Endothelial cell of umbilical vein (primary cell): Measurements from ENCODE around the gene ZBTB18. TPM values are rescaled to one million over a fixed set of nuclear protein-coding genes. Genes with fewer than 3 reads are reported as not detected.

ENCODE experiments used
- BruUV-seq: library from RNA; stranded (reverse); fragments of 400-500 nt; replicated peaks from 2 replicates; lab custom pipeline; 2021; lab: Mats Ljungman, UMichigan
- CTCF ChIA-PET: fragments of 300-600, 350-600 bp; sonication (Branson Sonifier 250); formaldehyde crosslinking; loops from one replicate; lab custom pipeline; 2021; ENCODE audit warnings: antibody characterized with exemption, inconsistent platforms; lab: Charles Lee
- POLR2A ChIA-PET: fragments of 300-600, 350-600 bp; sonication (Branson Sonifier 250); formaldehyde crosslinking; loops from one replicate; lab custom pipeline; 2021; ENCODE audit warnings: antibody characterized with exemption, inconsistent platforms; lab: Charles Lee
- DNase-seq: peaks from one replicate; pipeline ENCODE4 v3.0.0-alpha.2; 2011; ENCODE audit warnings: low read depth, low spot score
- FAIRE-seq: peaks from 2 replicates; lab custom pipeline; 2011; peaks lifted over from hg19 to GRCh38; lab: Jason Lieb, UNC
- H2AFZ ChIP-seq: 2 replicates; pipeline ENCODE4 v1.6.0; 2012; ENCODE audit warnings: low read depth, low read length, control low read depth, inconsistent platforms
- H3K27ac ChIP-seq: 2 replicates; pipeline ENCODE4 v1.5.1; 2011; ENCODE audit warnings: low read depth, mild to moderate bottlenecking, control low read depth, low read length, moderate library complexity; ENCODE audit not compliant: insufficient read depth
- H3K27me3 ChIP-seq, 2 experiments: 2 replicates each; pipeline versions ENCODE4 v1.6.0 to v1.6.1; 2011; ENCODE audit warnings: low read length in 2 of 2, mixed read lengths in 1 of 2; ENCODE audit not compliant: control insufficient read depth in 2 of 2, insufficient read depth in 2 of 2
- H3K36me3 ChIP-seq, 2 experiments: 2 replicates in 1 of 2; 3 replicates in 1 of 2; pipeline ENCODE4 v1.5.1; 2011; ENCODE audit warnings: low read length in 2 of 2, mild to moderate bottlenecking in 1 of 2, moderate library complexity in 1 of 2; ENCODE audit not compliant: control insufficient read depth in 2 of 2, insufficient read depth in 2 of 2; ENCODE audit errors: extremely low read depth in 1 of 2
- H3K4me1 ChIP-seq: 3 replicates; pipeline ENCODE4 v1.5.1; 2011; ENCODE audit warnings: mild to moderate bottlenecking, low read length; ENCODE audit not compliant: control insufficient read depth, insufficient read depth; ENCODE audit errors: extremely low read depth
- H3K4me2 ChIP-seq: 2 replicates; pipeline ENCODE4 v1.6.1; 2011; ENCODE audit warnings: low read length, control low read depth, mixed read lengths; ENCODE audit not compliant: insufficient read depth
- H3K4me3 ChIP-seq, 3 experiments: fragments of 200-600 bp in 1 of 3; sonication (generic), shearing (Covaris generic) in 1 of 3; replicated peaks in 1 of 3; 2 replicates each; pipeline ENCODE4 v1.5.1; 2011 to 2016; ENCODE audit warnings: control low read depth in 3 of 3, low read length in 3 of 3, mild to moderate bottlenecking in 2 of 3, inconsistent platforms in 1 of 3, low read depth in 1 of 3, moderate library complexity in 1 of 3; ENCODE audit not compliant: insufficient read depth in 1 of 3
- H3K79me2 ChIP-seq: 2 replicates; pipeline ENCODE4 v1.6.0; 2012; ENCODE audit warnings: low read length, inconsistent platforms; ENCODE audit not compliant: control insufficient read depth, insufficient read depth
- H3K9ac ChIP-seq: replicated peaks from 2 replicates; pipeline ENCODE3; 2011; ENCODE audit warnings: low read length, control low read depth; ENCODE audit not compliant: insufficient read depth; ENCODE audit errors: extremely low read depth
- H3K9me1 ChIP-seq: replicated peaks from 3 replicates; pipeline ENCODE4 v1.6.0; 2011; ENCODE audit warnings: mild to moderate bottlenecking, low read length; ENCODE audit not compliant: control insufficient read depth, insufficient read depth; ENCODE audit errors: extremely low read depth
- H3K9me3 ChIP-seq: replicated peaks from 2 replicates; pipeline ENCODE4 v1.5.1; 2012; ENCODE audit warnings: low read length, inconsistent platforms; ENCODE audit not compliant: control insufficient read depth, insufficient read depth
- H4K20me1 ChIP-seq: replicated peaks from 2 replicates; pipeline ENCODE3; 2011; ENCODE audit warnings: mild to moderate bottlenecking, low read length; ENCODE audit not compliant: control insufficient read depth, insufficient read depth; ENCODE audit errors: extremely low read depth
- EZH2 ChIP-seq: IDR thresholded peaks from 2 replicates; pipeline ENCODE4 v1.6.1; 2012; ENCODE audit warnings: borderline replicate concordance, low read depth, mild to moderate bottlenecking, moderate library complexity, low read length, inconsistent platforms; ENCODE audit not compliant: severe bottlenecking
- FOS ChIP-seq: IDR thresholded peaks from 2 replicates; pipeline ENCODE4 v1.6.1; 2011; ENCODE audit warnings: mild to moderate bottlenecking, low read length, moderate library complexity, borderline replicate concordance; ENCODE audit not compliant: insufficient read depth
- GATA2 ChIP-seq: IDR thresholded peaks from 2 replicates; pipeline ENCODE4 v1.7.0; 2011; ENCODE audit warnings: low read depth, mild to moderate bottlenecking, moderate library complexity, mixed read lengths, low read length; ENCODE audit not compliant: insufficient read length, insufficient read depth
- JUN ChIP-seq: IDR thresholded peaks from 2 replicates; pipeline ENCODE4 v1.6.1; 2011; ENCODE audit warnings: borderline replicate concordance, low read depth; ENCODE audit not compliant: insufficient read length, insufficient read depth
- MYC ChIP-seq: IDR thresholded peaks from one replicate; pipeline ENCODE4 v1.6.1; 2011; ENCODE audit warnings: mild to moderate bottlenecking, low read depth, low read length
- POLR2A ChIP-seq: IDR thresholded peaks from 2 replicates; pipeline ENCODE4 v1.6.1; 2012; ENCODE audit warnings: low read depth, mild to moderate bottlenecking, control low read depth, low read length
- POLR2AphosphoS5 ChIP-seq: IDR thresholded peaks from 2 replicates; pipeline ENCODE4 v1.6.1; 2012; ENCODE audit warnings: low read depth, mild to moderate bottlenecking, control low read depth, low read length, moderate library complexity; ENCODE audit not compliant: insufficient read depth
- dilution Hi-C: fragments of 300-500 bp; cut with MboI; formaldehyde crosslinking; loops from one replicate; pipeline ENCODE4 v1.15.0; 2019; ENCODE audit warnings: low sequenced_read_pairs; ENCODE audit not compliant: extremely low pct_ligation_motif_present
- intact Hi-C: fragments of 100-400 bp; cut with micrococcal nuclease; formaldehyde crosslinking; loops from one replicate; pipeline ENCODE4 v1.10.0; 2022
- polyA plus RNA-seq, 4 experiments: library from polyadenylated mRNA; depleted of rRNA in 3 of 4; stranded (reverse) in 3 of 4; unstranded in 1 of 4; fragments of >200 nt; gene quantifications; 2 replicates each; pipeline versions ENCODE4 v1.2.1 to v1.2.3, GENCODE V29; 2011 to 2012; ENCODE audit warnings: missing spikeins in 1 of 4
- total RNA-seq: library from RNA; stranded (reverse); gene quantifications from 2 replicates; pipeline ENCODE4 v1.2.3, GENCODE V29; 2021
- TF ChIP-seq, protein P1 (sequence below), 2 donors: IDR thresholded peaks; 1 replicate in 1 of 2; 2 replicates in 1 of 2; pipeline ENCODE4 v1.5.1; 2011; ENCODE audit warnings: low read length in 2 of 2, mild to moderate bottlenecking in 2 of 2, moderate library complexity in 2 of 2, control low read depth in 1 of 2, inconsistent platforms in 1 of 2, low read depth in 1 of 2; ENCODE audit not compliant: insufficient read depth in 1 of 2; ENCODE audit errors: extremely low read depth in 1 of 2
- TF ChIP-seq, protein P2 (sequence below): IDR thresholded peaks from 2 replicates; pipeline ENCODE4 v1.6.1; 2011; ENCODE audit not compliant: insufficient read depth, insufficient read length

Gene ZBTB18
- total and polyA plus RNA-seq, 2 donors (not counting 3 experiments of a cell fraction or from before 2014, with no cell fraction given) = 15.5 to 21.1 TPM

DNA sequence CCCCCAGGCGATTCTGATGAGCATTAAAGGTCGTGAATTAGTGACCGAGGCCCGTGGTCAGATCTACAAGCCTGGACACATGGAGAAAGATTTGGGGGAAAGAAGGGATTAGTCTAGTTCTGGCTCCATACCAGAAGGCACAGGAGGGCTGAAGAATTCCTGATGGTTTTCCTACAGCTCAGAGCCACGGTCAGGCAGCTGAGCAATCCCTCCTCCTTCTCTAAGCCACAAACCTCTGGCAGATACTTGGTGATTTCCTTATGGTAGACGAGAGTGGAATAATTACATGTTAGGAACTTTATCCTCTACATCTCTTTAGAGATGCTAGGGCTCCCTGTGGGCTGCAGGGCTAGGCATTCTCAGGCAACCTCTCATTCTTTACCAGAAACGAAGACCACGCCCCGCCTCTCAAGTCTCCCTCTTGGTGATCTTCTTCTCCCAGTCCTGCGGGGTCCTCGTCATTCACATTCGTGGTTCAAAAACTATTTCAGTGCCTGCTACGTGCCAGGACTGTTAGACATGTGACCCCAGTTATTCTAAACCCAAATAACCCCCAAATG lies 20.5 kb upstream of the ZBTB18 start:
- intact Hi-C loops (no loop called here), dilution Hi-C loops (no loop called here)
- H3K4me1 ChIP-seq = no peaks in the 10 kb centered on the region
- no peak overlapping the region for H3K4me3 ChIP-seq
- FAIRE-seq = no peak
- no peak overlapping the region for H3K9ac ChIP-seq
- H3K9me3 ChIP-seq = no peaks in the 10 kb centered on the region
- BruUV-seq = no TSS peak
- no peaks in the 10 kb centered on the region for H4K20me1 ChIP-seq
- no peak for DNase-seq
- no peak overlapping the region for H3K4me2 ChIP-seq
- POLR2A ChIA-PET = no interaction called here
- peaks cover 0 to 2% of the 10 kb centered on the region in 2 experiments for H3K27me3 ChIP-seq
- TF ChIP-seq EZH2 (no peak), GATA2 (no peak), POLR2A (no peak), JUN (no peak), MYC (no peak), POLR2AphosphoS5 (no peak), FOS (no peak)
- TF ChIP-seq, protein P1, sequence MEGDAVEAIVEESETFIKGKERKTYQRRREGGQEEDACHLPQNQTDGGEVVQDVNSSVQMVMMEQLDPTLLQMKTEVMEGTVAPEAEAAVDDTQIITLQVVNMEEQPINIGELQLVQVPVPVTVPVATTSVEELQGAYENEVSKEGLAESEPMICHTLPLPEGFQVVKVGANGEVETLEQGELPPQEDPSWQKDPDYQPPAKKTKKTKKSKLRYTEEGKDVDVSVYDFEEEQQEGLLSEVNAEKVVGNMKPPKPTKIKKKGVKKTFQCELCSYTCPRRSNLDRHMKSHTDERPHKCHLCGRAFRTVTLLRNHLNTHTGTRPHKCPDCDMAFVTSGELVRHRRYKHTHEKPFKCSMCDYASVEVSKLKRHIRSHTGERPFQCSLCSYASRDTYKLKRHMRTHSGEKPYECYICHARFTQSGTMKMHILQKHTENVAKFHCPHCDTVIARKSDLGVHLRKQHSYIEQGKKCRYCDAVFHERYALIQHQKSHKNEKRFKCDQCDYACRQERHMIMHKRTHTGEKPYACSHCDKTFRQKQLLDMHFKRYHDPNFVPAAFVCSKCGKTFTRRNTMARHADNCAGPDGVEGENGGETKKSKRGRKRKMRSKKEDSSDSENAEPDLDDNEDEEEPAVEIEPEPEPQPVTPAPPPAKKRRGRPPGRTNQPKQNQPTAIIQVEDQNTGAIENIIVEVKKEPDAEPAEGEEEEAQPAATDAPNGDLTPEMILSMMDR (IDR thresholded peaks at IDR 0.05; ENCODE audit: extremely low read depth in 1 of 2, insufficient read depth in 1 of 2, low read depth in 1 of 2, low read length in 2 of 2) = no peak
- TF ChIP-seq, protein P2, sequence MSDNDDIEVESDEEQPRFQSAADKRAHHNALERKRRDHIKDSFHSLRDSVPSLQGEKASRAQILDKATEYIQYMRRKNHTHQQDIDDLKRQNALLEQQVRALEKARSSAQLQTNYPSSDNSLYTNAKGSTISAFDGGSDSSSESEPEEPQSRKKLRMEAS = no peak
- H3K9me1 ChIP-seq = no peaks in the 10 kb centered on the region
- H3K27ac ChIP-seq = no peak overlapping the region
- H2AFZ ChIP-seq = no peak overlapping the region
- no peaks in the 10 kb centered on the region for H3K36me3 ChIP-seq
- H3K79me2 ChIP-seq = no peaks in the 10 kb centered on the region
- CTCF ChIA-PET = no interaction called here
